ENCODE data around the gene COX4I1.

COX4I1 gene

GRCh38 chr16:85774136-85774535 lies 25.4 kb upstream of the COX4I1 start:
- H3K4me2 ChIP-seq (ENCODE audit: low read length) = no peak overlapping the region
- H3K9me3 ChIP-seq (ENCODE audit: control insufficient read depth, low read length) = no peaks in the 10 kb centered on the region
- no peak overlapping the region for H3K4me3 ChIP-seq (ENCODE audit: low read depth, low read length)
- no peak overlapping the region for H2AFZ ChIP-seq
- no peaks in the 10 kb centered on the region for H3K27me3 ChIP-seq (ENCODE audit: control insufficient read depth, insufficient read depth, low read length)
- H3K9ac ChIP-seq = no peak overlapping the region
- no peaks in the 10 kb centered on the region for H3K36me3 ChIP-seq (ENCODE audit: control insufficient read depth, insufficient read depth, low read length)
- no peaks in the 10 kb centered on the region for H3K4me1 ChIP-seq
- no peak for TF ChIP-seq CTCF (IDR thresholded peaks at IDR 0.05)
- no peak overlapping the region for H3K27ac ChIP-seq
- H3K79me2 ChIP-seq = no peaks in the 10 kb centered on the region

GRCh38 chr16:85774811-85775210 lies 24.7 kb upstream of the COX4I1 start:
- H3K27me3 ChIP-seq (ENCODE audit: control insufficient read depth, insufficient read depth, low read length) = no peaks in the 10 kb centered on the region
- no peaks in the 10 kb centered on the region for H3K36me3 ChIP-seq (ENCODE audit: control insufficient read depth, insufficient read depth, low read length)
- H2AFZ ChIP-seq = no peak overlapping the region
- no peaks in the 10 kb centered on the region for H3K79me2 ChIP-seq
- no peak overlapping the region for H3K27ac ChIP-seq
- no peak overlapping the region for H3K4me3 ChIP-seq (ENCODE audit: low read depth, low read length)
- no peak for TF ChIP-seq CTCF (IDR thresholded peaks at IDR 0.05)
- no peak overlapping the region for H3K9ac ChIP-seq
- H3K4me1 ChIP-seq = no peaks in the 10 kb centered on the region
- H3K4me2 ChIP-seq (ENCODE audit: low read length) = no peak overlapping the region
- H3K9me3 ChIP-seq (ENCODE audit: control insufficient read depth, low read length) = no peaks in the 10 kb centered on the region

- no peak overlapping the region for H3K4me2 ChIP-seq (ENCODE audit: low read length)
- TF ChIP-seq CTCF (IDR thresholded peaks at IDR 0.05) = no peak
- no peak overlapping the region for H2AFZ ChIP-seq
These were observed 21.7 kb upstream of the COX4I1 start for GRCh38 chr16:85777583-85778310.

GRCh38 chr16:85778873-85779272 lies 20.6 kb upstream of the COX4I1 start:
- no peak overlapping the region for H3K27ac ChIP-seq

More at GRCh38 chr16:85777583-85778310, 21.7 kb upstream of the COX4I1 start:
- Histone ChIP-seq H3K27ac (peak overlapping the region; percentile 17), H3K9ac (no peak overlapping the region), H3K9me3 (ENCODE audit: control insufficient read depth, low read length) (no peaks in the 10 kb centered on the region), H3K36me3 (ENCODE audit: control insufficient read depth, insufficient read depth, low read length) (no peaks in the 10 kb centered on the region), H3K27me3 (ENCODE audit: control insufficient read depth, insufficient read depth, low read length) (no peaks in the 10 kb centered on the region), H3K79me2 (no peaks in the 10 kb centered on the region), H3K4me1 (peaks cover 7% of the 10 kb centered on the region), H3K4me3 (ENCODE audit: low read depth, low read length) (no peak overlapping the region)

More at GRCh38 chr16:85778873-85779272, 20.6 kb upstream of the COX4I1 start:
- peaks cover 7% of the 10 kb centered on the region for H3K4me1 ChIP-seq
- H3K79me2 ChIP-seq = peaks cover 2% of the 10 kb centered on the region
- no peak overlapping the region for H2AFZ ChIP-seq
- H3K36me3 ChIP-seq (ENCODE audit: control insufficient read depth, insufficient read depth, low read length) = no peaks in the 10 kb centered on the region
- TF ChIP-seq CTCF (IDR thresholded peaks at IDR 0.05) = no peak
- no peaks in the 10 kb centered on the region for H3K27me3 ChIP-seq (ENCODE audit: control insufficient read depth, insufficient read depth, low read length)
- no peak overlapping the region for H3K9ac ChIP-seq
- no peaks in the 10 kb centered on the region for H3K9me3 ChIP-seq (ENCODE audit: control insufficient read depth, low read length)
- no peak overlapping the region for H3K4me3 ChIP-seq (ENCODE audit: low read depth, low read length)
- H3K4me2 ChIP-seq (ENCODE audit: low read length) = no peak overlapping the region

Data from parathyroid adenoma (tissue), 2 donors.